Epithelial cell of umbilical artery (primary cell): ENCODE measurements around the gene CCSER1. TPM values are rescaled to one million over a fixed set of nuclear protein-coding genes. Genes with fewer than 3 reads are reported as not detected.

Experiments
- total RNA-seq: library from RNA; depleted of rRNA; stranded (reverse); fragments of >200 nt; gene quantifications from 2 replicates; pipeline ENCODE4 v1.2.3, GENCODE V29; 2014

The CCSER1 gene
- 0.32 and 1.4 TPM in 2 replicates for total RNA-seq

DNA sequence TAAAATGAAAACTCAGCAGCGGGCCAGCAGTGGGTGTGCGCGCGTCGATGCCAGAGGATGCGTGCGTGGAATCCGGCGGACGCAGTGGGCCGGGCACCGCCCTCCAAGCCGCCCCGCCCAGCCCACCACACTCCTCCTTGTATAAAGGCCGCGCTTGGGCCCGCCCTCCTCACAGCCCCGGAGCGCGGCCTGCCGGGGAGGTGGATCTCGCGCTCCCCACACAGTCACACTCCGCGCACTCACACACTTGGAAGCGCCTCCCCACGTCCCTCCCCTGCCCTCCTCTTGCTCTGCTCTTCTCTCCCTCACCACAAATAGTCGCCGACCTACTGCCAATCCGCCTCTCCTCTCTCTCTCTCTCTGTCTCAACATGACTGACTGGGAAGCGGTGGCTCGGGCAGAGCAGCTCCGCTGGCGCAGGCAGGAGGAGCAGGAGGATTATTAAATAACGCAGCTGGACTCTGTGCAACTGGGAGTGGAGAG lies at the start of gene CCSER1:
Gene CCSER1, plus strand, starts transcription at position 172 of the 483 bp plus-strand sequence.

Other genes with a start within 250 kb of the CCSER1 start
- 741 and 818 TPM in 2 replicates for gene MMRN1, start 232.5 kb upstream of the CCSER1 start, total RNA-seq